Kidney epithelial cell (primary cell): ENCODE data around the gene EPHA8. TPM values are rescaled to one million over a fixed set of nuclear protein-coding genes. Genes with fewer than 3 reads are reported as not detected.

ENCODE experiments used
- DNase-seq: peaks from one replicate; pipeline ENCODE4 v3.0.0-alpha.2; 2010; ENCODE audit warnings: low read depth
- H3K27me3 ChIP-seq: 2 replicates; pipeline ENCODE4 v1.6.0; 2011; ENCODE audit warnings: low read length; ENCODE audit not compliant: control insufficient read depth, insufficient read depth
- H3K36me3 ChIP-seq: 2 replicates; pipeline ENCODE4 v1.5.1; 2011; ENCODE audit warnings: low read length; ENCODE audit not compliant: control insufficient read depth, insufficient read depth
- H3K4me3 ChIP-seq: 2 replicates; pipeline ENCODE4 v1.5.1; 2011; ENCODE audit warnings: low read depth, mild to moderate bottlenecking, control low read depth, low read length
- total RNA-seq: library from RNA; depleted of rRNA; stranded (reverse); fragments of >200 nt; gene quantifications from 2 replicates; pipeline ENCODE4 v1.2.3, GENCODE V29; 2015
- TF ChIP-seq, protein P1 (sequence below): IDR thresholded peaks from 2 replicates; pipeline ENCODE4 v1.5.1; 2011; ENCODE audit warnings: mild to moderate bottlenecking, moderate library complexity, low read length, control low read depth, inconsistent platforms; ENCODE audit not compliant: insufficient read depth, poor library complexity, severe bottlenecking

Gene EPHA8
- total RNA-seq, 1 donor from 2014 or later = not detected

DNA sequence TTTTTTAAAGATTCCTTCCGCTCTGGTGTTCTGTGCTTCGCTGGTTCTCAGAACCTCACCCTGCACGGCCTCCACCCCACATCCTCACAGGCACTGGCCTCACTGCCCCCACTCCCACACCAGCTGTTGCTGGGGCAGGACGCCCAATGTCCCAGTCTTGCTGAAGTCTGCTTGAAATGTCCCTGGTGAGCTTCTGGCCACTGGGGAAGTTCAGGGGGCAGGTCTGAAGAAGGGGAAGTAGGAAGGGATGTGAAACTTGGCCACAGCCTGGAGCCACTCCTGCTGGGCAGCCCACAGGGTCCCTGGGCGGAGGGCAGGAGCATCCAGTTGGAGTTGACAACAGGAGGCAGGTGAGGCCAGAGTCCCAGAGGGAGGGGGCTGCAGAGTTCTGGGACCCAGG is 73.1 kb downstream of the EPHA8 start, which contains the start of gene C1QA:
C1QA (plus strand) TSS at position 276 of the 400 bp plus-strand sequence. CDS start 989 bp downstream, outside the sequence.
- Histone ChIP-seq H3K4me3 (no peak within 1 kb of the TSS), H3K36me3 (no peaks in the 10 kb centered on the region), H3K27me3 (peaks cover 34% of the 10 kb centered on the region)
- TF ChIP-seq, protein P1, sequence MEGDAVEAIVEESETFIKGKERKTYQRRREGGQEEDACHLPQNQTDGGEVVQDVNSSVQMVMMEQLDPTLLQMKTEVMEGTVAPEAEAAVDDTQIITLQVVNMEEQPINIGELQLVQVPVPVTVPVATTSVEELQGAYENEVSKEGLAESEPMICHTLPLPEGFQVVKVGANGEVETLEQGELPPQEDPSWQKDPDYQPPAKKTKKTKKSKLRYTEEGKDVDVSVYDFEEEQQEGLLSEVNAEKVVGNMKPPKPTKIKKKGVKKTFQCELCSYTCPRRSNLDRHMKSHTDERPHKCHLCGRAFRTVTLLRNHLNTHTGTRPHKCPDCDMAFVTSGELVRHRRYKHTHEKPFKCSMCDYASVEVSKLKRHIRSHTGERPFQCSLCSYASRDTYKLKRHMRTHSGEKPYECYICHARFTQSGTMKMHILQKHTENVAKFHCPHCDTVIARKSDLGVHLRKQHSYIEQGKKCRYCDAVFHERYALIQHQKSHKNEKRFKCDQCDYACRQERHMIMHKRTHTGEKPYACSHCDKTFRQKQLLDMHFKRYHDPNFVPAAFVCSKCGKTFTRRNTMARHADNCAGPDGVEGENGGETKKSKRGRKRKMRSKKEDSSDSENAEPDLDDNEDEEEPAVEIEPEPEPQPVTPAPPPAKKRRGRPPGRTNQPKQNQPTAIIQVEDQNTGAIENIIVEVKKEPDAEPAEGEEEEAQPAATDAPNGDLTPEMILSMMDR = no peak
- no peak for DNase-seq

DNA sequence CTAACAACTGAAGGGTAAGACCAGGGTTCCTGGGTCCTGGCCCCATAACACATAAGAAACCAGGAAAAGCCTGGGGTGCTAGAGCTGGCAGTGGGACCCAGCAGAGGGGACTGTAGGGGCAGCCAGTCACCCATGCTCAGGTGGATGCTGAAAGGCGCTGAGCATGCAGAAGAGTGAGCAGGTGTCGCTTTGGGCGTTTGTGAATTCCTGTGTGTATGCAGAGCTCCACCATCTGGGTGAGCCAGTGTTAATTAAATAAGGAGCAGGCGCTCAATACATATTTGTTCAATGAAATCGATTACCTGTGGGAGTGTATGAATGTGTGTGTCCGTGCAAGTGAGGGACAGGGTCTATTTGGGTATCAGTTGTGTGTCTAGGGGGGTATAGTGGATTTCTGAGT is 73.6 kb downstream of the EPHA8 start:
- peaks cover 38% of the 10 kb centered on the region for H3K27me3 ChIP-seq
- TF ChIP-seq, protein P1 = no peak
- no peak for DNase-seq

DNA sequence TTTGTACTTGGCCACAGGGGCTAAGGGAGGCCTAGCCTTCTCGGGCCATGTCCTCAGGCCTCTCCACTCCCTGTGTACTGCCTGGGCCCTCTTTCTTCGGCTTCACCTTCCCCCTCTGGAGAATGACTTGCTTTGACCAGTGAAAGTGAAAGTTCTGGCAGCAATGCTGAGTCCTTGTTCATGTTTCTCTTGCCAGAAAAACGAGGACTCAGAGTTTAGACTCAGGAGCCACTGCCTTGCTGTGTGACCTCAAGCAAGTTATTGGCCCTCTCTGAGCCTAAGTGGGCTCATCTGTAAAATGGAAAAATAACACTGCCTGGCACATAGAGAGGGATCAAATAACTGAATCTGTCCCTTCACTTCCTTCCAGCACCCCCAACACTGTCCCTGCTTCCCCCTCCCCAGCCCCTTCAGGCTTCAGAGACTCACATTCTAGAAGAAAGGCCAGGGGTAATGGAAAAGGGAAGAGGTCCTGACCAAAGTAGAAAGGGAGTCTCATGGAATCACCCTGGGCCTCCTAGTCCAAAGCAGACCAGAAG is 74.7 kb downstream of the EPHA8 start:
- H3K36me3 ChIP-seq = no peaks in the 10 kb centered on the region
- TF ChIP-seq, protein P1 = no peak
- H3K27me3 ChIP-seq = peaks cover 44% of the 10 kb centered on the region
- no peak for DNase-seq
- no peak overlapping the region for H3K4me3 ChIP-seq

More for the DNA sequence above, 73.6 kb downstream of the EPHA8 start:
- Histone ChIP-seq H3K36me3 (no peaks in the 10 kb centered on the region), H3K4me3 (no peak overlapping the region)

DNA sequence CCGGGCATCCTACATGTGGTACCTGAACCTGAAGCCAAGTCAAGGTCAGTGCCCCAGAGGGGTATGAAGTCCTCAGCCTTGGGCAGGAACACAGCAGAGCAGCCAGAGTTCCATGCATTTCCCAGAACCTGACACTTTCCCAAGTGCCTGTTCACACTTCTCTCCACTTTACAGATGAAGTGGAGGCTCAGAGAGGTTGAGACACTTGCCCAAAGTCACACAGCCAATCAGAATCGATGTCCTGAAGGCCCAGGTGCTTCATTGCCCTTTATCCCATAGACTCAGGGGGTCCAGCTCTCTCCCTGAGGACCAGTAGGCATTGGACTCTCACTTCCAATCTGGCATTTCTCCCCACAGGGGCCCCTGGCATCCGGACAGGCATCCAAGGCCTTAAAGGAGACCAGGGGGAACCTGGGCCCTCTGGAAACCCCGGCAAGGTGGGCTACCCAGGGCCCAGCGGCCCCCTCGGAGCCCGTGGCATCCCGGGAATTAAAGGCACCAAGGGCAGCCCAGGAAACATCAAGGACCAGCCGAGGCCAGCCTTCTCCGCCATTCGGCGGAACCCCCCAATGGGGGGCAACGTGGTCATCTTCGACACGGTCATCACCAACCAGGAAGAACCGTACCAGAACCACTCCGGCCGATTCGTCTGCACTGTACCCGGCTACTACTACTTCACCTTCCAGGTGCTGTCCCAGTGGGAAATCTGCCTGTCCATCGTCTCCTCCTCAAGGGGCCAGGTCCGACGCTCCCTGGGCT is 75.4 kb downstream of the EPHA8 start:
- no peak overlapping the region for H3K4me3 ChIP-seq
- H3K27me3 ChIP-seq = peaks cover 40% of the 10 kb centered on the region
- H3K36me3 ChIP-seq = no peaks in the 10 kb centered on the region
- DNase-seq = no peak
- TF ChIP-seq, protein P1 = no peak

DNA sequence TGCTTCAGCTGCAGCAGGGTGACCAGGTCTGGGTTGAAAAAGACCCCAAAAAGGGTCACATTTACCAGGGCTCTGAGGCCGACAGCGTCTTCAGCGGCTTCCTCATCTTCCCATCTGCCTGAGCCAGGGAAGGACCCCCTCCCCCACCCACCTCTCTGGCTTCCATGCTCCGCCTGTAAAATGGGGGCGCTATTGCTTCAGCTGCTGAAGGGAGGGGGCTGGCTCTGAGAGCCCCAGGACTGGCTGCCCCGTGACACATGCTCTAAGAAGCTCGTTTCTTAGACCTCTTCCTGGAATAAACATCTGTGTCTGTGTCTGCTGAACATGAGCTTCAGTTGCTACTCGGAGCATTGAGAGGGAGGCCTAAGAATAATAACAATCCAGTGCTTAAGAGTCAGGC is 76.0 kb downstream of the EPHA8 start:
- DNase-seq = no peak
- Histone ChIP-seq H3K36me3 (no peaks in the 10 kb centered on the region), H3K27me3 (peaks cover 43% of the 10 kb centered on the region), H3K4me3 (no peak overlapping the region)
- TF ChIP-seq, protein P1 = no peak

DNA sequence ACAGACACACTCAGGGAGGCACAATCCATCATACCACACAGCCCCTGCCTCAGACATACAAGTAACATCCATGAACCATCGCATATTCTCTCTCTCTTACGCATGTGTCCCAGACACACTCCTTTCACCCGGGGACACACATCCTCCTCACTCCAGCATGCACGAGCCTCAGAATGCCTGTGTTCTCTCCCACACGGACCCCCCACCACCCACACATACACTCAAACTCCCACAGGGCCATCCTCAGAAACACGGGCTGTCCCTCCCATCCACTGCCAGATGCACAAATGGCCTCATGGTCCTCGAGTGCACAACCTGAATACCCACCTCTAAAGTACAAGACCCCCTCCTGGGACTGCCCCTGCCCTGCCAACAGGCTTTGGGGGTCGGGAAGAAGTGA is 78.0 kb downstream of the EPHA8 start:
- H3K4me3 ChIP-seq = no peak overlapping the region
- H3K36me3 ChIP-seq = no peaks in the 10 kb centered on the region
- TF ChIP-seq, protein P1 = no peak
- peaks cover 41% of the 10 kb centered on the region for H3K27me3 ChIP-seq
- DNase-seq = no peak
